Small intestine (tissue), 7 donors: Measurements from ENCODE around the gene NOG. TPM values are rescaled to one million over a fixed set of nuclear protein-coding genes. Genes with fewer than 3 reads are reported as not detected.

ENCODE experiments used
- DNase-seq, 2 donors: peaks; one replicate each; pipeline versions ENCODE4 v3.0.0 to v3.0.0-alpha.2; 2013
- FAIRE-seq: peaks from 2 replicates; lab custom pipeline; 2012; peaks lifted over from hg19 to GRCh38; lab: Jason Lieb, UNC
- H3K27ac ChIP-seq, 3 donors: one replicate each; pipeline ENCODE4 v1.5.1; 2013; ENCODE audit warnings: low read length in 2 of 3, mild to moderate bottlenecking in 2 of 3, control low read depth in 1 of 3, inconsistent platforms in 1 of 3, low read depth in 1 of 3, moderate library complexity in 1 of 3
- H3K27me3 ChIP-seq, 3 donors: one replicate each; pipeline ENCODE4 v1.6.1; 2013; ENCODE audit warnings: low read length in 3 of 3, inconsistent platforms in 1 of 3; ENCODE audit not compliant: control insufficient read depth in 3 of 3, insufficient read depth in 3 of 3
- H3K36me3 ChIP-seq, 3 donors: one replicate each; pipeline ENCODE4 v1.6.1; 2013; ENCODE audit warnings: low read length in 3 of 3, inconsistent platforms in 1 of 3, low read depth in 1 of 3, mild to moderate bottlenecking in 1 of 3, moderate library complexity in 1 of 3; ENCODE audit not compliant: control insufficient read depth in 3 of 3, insufficient read depth in 2 of 3
- H3K4me1 ChIP-seq, 3 donors: one replicate each; pipeline ENCODE4 v1.6.1; 2013; ENCODE audit warnings: low read length in 2 of 3, inconsistent platforms in 1 of 3, low read depth in 1 of 3, mild to moderate bottlenecking in 1 of 3, moderate library complexity in 1 of 3; ENCODE audit not compliant: control insufficient read depth in 3 of 3, insufficient read depth in 2 of 3
- H3K4me3 ChIP-seq, 3 donors: one replicate each; pipeline ENCODE4 v1.5.1; 2013; ENCODE audit warnings: low read length in 3 of 3, control low read depth in 1 of 3, inconsistent platforms in 1 of 3, low read depth in 1 of 3, mild to moderate bottlenecking in 1 of 3, moderate library complexity in 1 of 3
- H3K9me3 ChIP-seq, 2 donors: one replicate each; pipeline ENCODE4 v1.6.1; 2013; ENCODE audit warnings: low read depth in 1 of 2, low read length in 1 of 2; ENCODE audit not compliant: control insufficient read depth in 2 of 2, insufficient read depth in 1 of 2
- WGBS, 3 donors: extraction: QIAGEN DNeasy Blood & Tissue Kit; methylation state at CpG; one replicate each; pipeline ENCODE4 v1.1.7; 2013; 5-methylcytosine and 5-hydroxymethylcytosine counted together
- polyA plus RNA-seq, 4 donors: library from polyadenylated mRNA; stranded (reverse) in 3 of 4; unstranded in 1 of 4; fragments of 200-250 nt in 3 of 4; fragments of 120-200 nt in 1 of 4; gene quantifications; one replicate each; pipeline versions ENCODE4 v1.2.1 to v1.2.3, GENCODE V29; 2013
- donor health status: healthy with polysubstance abuse.
- donor health status: control.
- donor health status: control.
- donor health status: Bipolar disorder and iron deficiency.
- donor health status: healthy.

Gene NOG
- polyA plus RNA-seq, 4 donors = 0.79 to 1.5 TPM; not detected in 2

DNA sequence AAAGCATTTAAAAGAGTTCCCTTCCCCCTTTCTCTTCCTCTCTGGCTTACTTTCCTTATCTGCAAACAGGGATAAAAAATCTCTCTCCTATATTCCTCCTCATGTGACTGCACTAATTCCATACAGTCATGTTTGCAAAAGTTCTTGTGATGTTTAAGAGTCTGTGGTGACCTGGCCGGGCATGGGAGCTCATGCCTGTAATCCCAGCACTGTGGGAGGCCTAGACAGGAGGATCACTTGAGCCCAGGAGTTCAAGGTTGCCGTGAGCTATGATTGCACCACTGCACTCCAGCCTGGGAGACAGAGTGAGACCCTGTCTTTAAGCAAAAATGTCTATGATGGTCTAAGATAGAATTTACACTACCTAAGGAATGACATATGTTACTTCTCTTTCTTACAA lies 19.6 kb downstream of the NOG start:
- no peak overlapping the region for H3K27ac ChIP-seq
- WGBS, 3 donors = 71 to 80% (median 77%) methylated on average over 2 of the region's 2 CpGs
- no peak for DNase-seq
- H3K4me1 ChIP-seq = no peaks in the 10 kb centered on the region
- H3K36me3 ChIP-seq = no peaks in the 10 kb centered on the region
- H3K4me3 ChIP-seq = no peak overlapping the region
- peaks cover 0 to 7% (median 0%) of the 10 kb centered on the region in 3 donors for H3K27me3 ChIP-seq
- no peak for FAIRE-seq
- no peaks in the 10 kb centered on the region for H3K9me3 ChIP-seq

- 85 to 92% (median 87%) methylated on average over 2 of the region's 2 CpGs for WGBS, 3 donors
- peaks cover 0 to 2% (median 0%) of the 10 kb centered on the region in 3 donors for H3K27me3 ChIP-seq
- no peaks in the 10 kb centered on the region for H3K4me1 ChIP-seq
- H3K27ac ChIP-seq = no peak overlapping the region
- DNase-seq (no peak), FAIRE-seq (no peak)
- no peaks in the 10 kb centered on the region for H3K9me3 ChIP-seq
- no peaks in the 10 kb centered on the region for H3K36me3 ChIP-seq
- H3K4me3 ChIP-seq = no peak overlapping the region
Measured at GRCh38 chr17:56614522-56614921, 21.0 kb downstream of the NOG start.

DNA sequence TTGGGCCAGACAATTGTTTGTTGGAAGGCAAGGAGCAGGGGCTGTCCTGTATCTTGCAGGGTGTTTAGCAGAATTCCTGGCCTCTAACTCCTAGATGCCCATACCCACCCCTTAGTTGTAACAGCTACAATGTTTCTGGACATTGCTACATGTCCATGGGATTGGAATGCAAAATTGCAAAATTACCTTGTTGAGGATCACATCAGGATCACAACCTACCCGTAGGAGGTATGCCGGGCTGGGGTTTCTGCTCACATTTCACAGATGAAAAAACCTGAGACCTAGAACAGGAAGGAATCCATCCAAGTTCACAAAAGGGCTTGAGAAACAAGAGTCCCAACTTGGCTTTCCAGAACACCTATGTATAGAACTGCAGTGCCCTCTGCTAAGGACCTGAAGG lies 22.7 kb downstream of the NOG start:
- FAIRE-seq = no peak
- no peaks in the 10 kb centered on the region for H3K36me3 ChIP-seq
- 91 to 96% (median 94%) methylated on average over 2 of the region's 2 CpGs for WGBS, 3 donors
- no peak overlapping the region for H3K27ac ChIP-seq
- no peaks in the 10 kb centered on the region for H3K9me3 ChIP-seq
- no peak overlapping the region for H3K4me3 ChIP-seq
- no peaks in the 10 kb centered on the region for H3K27me3 ChIP-seq
- no peak for DNase-seq
- H3K4me1 ChIP-seq = no peaks in the 10 kb centered on the region

DNA sequence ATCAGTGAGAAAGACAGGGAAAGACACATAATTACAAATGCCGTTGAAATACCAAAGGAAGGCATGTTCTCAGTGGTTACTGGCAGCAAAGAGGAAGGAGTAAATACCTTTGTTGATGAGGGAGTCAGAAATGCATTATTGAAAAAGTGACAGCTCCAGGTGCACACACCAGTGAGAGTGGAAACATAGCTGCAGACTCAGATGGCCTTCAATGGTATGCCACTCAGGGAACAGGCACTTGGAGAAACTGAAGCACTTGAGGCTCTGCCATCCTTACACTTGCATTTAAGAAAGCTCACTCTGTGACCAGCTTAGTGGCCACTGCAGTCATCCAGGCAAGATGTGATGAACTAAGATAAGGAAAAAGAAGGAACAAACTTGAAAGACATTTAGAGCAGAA lies 29.9 kb downstream of the NOG start:
- DNase-seq (no peak), FAIRE-seq (no peak)
- no peaks in the 10 kb centered on the region for H3K27me3 ChIP-seq
- H3K36me3 ChIP-seq = no peaks in the 10 kb centered on the region
- H3K9me3 ChIP-seq = no peaks in the 10 kb centered on the region
- no peak overlapping the region for H3K27ac ChIP-seq
- H3K4me3 ChIP-seq = no peak overlapping the region
- 66 to 75% (median 70%) methylated on average over 1 of the region's 1 CpG for WGBS, 3 donors
- H3K4me1 ChIP-seq = no peaks in the 10 kb centered on the region

DNA sequence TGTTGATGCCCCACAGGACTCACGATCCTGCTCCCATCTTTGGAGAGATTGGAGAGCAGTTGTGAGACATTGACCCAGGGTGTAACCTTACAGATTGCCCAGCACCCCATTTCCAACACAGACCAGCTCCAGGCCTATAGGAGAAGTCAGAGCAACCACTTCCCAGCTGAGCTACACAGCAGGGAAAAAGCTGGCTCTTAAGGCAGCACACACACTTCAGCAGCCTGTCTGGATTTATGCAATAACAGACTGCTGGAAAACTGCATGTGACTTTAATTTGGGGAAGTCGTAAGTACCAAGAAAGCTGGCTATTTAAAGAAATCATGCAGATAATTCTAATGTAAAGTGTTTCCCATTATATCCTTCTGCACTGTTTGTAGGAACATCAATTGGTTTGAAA lies 30.8 kb downstream of the NOG start:
- WGBS, 3 donors = 59 to 65% (median 63%) methylated on average over 2 of the region's 2 CpGs
- H3K27me3 ChIP-seq = no peaks in the 10 kb centered on the region
- H3K27ac ChIP-seq = no peak overlapping the region
- H3K9me3 ChIP-seq = no peaks in the 10 kb centered on the region
- DNase-seq (no peak), FAIRE-seq (no peak)
- H3K4me3 ChIP-seq = no peak overlapping the region
- no peaks in the 10 kb centered on the region for H3K36me3 ChIP-seq
- no peaks in the 10 kb centered on the region for H3K4me1 ChIP-seq

- FAIRE-seq = no peak
Measured at GRCh38 chr17:56624912-56625311, 31.4 kb downstream of the NOG start.

DNA sequence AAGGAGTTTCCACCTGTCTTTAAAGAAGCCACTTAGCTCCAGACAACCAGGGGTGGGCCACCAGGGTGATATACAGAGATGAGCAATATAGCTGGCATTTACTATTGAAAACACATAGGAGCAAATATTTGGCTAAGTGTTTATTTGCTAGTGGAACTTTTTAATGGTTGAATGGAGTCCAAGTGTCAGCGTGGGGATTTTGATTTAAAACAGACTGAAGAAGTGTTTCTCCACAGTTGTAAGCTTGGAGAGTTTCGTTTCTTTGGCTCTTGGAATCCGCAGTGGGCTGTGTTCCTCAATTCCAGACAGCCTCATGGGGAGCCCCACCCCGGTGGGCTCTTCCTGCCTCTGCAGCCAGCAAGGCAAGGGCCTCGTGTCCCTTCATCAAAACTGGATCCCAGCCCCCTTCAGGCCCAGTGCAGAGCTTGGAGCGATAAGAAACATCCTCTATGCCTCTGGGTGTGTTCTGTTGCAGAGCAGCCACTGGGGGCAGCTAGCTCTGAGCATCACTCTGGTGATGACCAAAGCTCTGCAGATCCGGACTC lies 36.1 kb downstream of the NOG start:
- 30 to 42% (median 33%) methylated on average over 7 of the region's 7 CpGs for WGBS, 3 donors
- peak in 1 of 2 donors; percentile 7 for DNase-seq
- FAIRE-seq = no peak

More at GRCh38 chr17:56624912-56625311, 31.4 kb downstream of the NOG start:
- DNase-seq = no peak
- Histone ChIP-seq H3K9me3 (no peaks in the 10 kb centered on the region), H3K4me3 (no peak overlapping the region), H3K27me3 (no peaks in the 10 kb centered on the region), H3K36me3 (no peaks in the 10 kb centered on the region), H3K27ac (no peak overlapping the region), H3K4me1 (no peaks in the 10 kb centered on the region)
- WGBS, 3 donors = 67 to 86% (median 75%) methylated on average over 4 of the region's 4 CpGs

DNA sequence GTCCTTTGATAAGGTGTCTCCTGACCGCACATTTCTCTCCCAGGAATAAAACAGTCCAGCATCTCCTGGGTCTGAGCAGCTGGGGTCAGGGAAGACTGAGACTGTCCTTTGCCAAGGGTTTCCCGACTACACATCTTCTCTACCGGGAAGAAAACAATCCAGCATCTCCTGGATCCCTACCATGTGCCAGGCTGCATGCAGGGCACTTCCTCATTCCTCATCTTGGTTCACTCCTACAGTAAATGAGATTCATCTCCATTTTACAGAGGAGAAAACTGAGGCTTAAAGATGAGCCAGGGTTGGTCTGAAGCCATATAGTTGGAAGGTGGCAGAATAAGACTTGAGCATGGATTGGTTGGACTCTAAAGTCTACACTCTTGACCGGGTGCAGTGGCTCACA lies 36.7 kb downstream of the NOG start:
- WGBS, 3 donors = 67 to 77% (median 75%) methylated on average over 4 of the region's 4 CpGs
- DNase-seq = no peak
- Histone ChIP-seq H3K9me3 (no peaks in the 10 kb centered on the region), H3K36me3 (no peaks in the 10 kb centered on the region), H3K4me1 (no peaks in the 10 kb centered on the region), H3K4me3 (no peak overlapping the region), H3K27me3 (no peaks in the 10 kb centered on the region), H3K27ac (no peak overlapping the region)
- no peak for FAIRE-seq

More for the DNA sequence above, 36.1 kb downstream of the NOG start:
- Histone ChIP-seq H3K27ac (no peak overlapping the region), H3K4me1 (no peaks in the 10 kb centered on the region), H3K9me3 (no peaks in the 10 kb centered on the region), H3K36me3 (no peaks in the 10 kb centered on the region), H3K27me3 (no peaks in the 10 kb centered on the region), H3K4me3 (no peak overlapping the region)

DNA sequence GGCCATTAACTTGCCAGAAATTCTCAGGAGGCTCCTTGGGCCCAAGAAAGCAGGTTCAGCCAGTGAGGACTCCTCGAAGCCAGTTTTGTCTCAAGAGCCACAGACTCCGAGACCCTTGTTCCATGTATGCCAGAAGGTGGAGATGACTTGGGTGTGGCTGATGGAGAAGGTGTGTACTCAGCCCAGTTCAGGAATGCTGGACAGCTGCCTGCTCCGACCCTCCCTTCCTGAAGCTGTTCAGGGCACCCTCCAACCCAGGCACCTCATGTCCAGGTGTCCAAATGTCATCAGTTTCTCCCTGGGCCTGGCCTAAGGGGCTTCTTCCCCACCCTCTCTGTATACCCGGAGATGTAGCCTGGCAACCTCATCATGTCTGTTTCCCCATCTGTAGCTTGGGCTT lies 40.2 kb downstream of the NOG start:
- no peak for DNase-seq
- Histone ChIP-seq H3K4me1 (no peaks in the 10 kb centered on the region), H3K36me3 (no peaks in the 10 kb centered on the region), H3K9me3 (no peaks in the 10 kb centered on the region), H3K27me3 (peaks cover 0 to 6% (median 0%) of the 10 kb centered on the region in 3 donors), H3K27ac (no peak overlapping the region), H3K4me3 (no peak overlapping the region)
- 59 to 79% (median 59%) methylated on average over 4 of the region's 4 CpGs for WGBS, 3 donors
- FAIRE-seq = no peak
